8988T (cell line): ENCODE measurements around the gene MAD2L1.

ENCODE experiments used
- DNase-seq: peaks from one replicate; pipeline ENCODE4 v3.0.0; 2011

MAD2L1 gene

DNA sequence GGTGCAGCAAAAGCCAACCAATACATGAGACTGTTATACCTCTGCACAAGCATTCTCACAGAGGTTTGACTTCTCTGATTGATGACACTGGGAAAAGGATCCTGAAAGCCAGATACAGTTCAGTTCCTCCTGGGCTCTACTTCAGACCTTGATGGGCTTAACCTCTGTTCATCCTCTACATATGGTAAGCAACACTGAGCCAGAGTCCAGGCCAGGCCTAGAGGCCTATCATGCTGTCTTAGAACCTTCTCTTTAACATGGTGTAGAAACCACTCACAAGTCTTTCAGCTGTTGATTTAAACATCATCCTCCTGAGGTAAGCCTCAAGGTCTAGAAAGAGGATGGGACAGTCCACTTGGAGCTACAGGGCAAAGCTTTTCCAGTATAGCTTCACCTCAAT lies 9.2 kb downstream of the MAD2L1 start:
- DNase-seq, result no peak

DNA sequence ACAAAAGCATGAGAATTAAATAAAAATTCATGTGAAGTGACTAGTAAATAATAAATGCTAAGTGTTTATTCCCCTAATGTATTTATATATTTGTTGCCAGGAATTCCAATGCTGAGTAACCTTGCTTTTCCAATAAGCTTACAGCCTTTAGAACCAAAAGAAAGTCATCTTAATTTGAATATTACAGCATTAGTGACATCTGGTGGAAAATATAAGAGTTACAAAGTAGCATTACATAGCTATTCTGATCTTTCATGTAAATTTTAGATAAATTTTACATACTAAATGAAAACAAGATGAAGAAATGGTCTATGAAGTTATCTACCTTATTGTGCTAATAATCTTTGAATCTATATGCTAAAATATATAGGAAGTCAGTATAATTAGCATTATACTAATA lies 10.4 kb downstream of the MAD2L1 start:
- DNase-seq, result no peak

DNA sequence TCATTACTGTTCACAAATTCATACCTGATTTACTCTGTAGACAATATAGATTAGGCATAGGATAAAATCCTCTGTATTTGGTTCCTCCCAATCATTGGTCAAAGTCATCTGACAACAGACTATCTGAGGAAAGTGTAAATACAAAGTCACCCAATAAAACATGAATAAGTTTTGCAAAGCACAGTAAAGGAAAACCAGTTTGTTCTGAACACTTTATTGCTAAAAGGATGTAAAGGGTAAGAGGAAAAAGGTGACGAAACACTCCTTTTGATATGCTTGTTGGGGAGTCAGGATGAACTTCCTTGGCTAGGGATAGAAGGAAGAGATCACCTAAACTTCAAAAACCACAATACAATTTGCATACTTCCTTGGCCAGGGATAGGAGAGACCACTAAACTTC lies 10.9 kb downstream of the MAD2L1 start:
- DNase-seq, result no peak

DNA sequence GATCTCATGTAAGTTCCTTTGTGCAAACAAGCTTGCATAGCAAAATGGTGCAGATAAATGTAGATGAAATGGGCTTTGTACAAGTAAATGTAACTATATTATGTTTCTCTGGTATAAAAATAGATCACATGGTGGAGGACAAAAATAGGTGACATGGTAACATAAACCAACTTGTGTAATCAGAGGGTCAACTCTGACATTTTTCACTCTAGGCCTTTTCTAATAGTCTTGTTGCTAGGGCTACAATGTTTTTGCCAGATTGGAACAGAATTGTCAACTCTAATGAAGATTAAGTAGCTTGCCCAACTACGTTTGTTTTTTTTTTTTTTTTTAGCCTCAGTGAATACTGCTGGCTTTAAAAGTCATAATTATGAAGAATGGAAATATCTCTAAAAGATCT lies 11.5 kb downstream of the MAD2L1 start:
- no peak for DNase-seq

DNA sequence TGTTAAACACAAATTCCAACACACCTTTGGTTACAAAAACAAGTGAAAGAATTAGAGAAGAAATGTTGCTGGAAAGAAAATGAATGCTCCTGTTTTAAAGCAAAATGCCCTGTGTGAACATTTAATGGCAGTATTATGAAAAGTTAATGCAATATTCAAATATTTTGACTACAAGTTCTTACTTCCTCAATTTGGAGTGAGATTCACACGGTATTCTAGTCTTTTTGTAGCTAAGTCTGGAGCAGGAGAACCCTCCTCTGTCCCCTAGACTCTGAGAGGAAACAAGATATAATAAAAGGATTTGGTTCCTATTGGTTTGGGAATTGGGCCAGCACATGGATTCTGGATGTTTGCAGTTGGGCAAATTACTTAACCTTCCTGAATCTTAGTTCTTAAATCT lies 12.7 kb downstream of the MAD2L1 start:
- DNase-seq, result no peak

DNA sequence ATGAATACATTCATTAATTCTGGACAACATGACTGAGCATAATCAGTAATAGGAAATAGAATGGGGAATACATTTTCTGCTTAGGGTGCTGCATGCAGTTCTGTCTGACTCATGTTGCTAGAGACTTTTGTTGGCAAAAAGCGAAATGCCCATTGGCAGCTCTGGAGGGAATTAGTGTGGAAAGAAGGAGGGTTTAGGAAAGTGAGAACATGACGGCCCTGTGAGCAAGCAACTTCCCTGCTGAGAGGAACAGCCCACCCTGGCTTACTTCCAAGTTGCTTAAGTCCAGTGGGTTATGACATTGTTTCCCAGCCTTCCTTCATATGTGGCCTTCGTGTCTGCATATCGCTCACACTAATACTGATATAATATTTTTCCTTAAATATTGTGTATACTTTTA lies 13.8 kb downstream of the MAD2L1 start:
- no peak for DNase-seq

DNA sequence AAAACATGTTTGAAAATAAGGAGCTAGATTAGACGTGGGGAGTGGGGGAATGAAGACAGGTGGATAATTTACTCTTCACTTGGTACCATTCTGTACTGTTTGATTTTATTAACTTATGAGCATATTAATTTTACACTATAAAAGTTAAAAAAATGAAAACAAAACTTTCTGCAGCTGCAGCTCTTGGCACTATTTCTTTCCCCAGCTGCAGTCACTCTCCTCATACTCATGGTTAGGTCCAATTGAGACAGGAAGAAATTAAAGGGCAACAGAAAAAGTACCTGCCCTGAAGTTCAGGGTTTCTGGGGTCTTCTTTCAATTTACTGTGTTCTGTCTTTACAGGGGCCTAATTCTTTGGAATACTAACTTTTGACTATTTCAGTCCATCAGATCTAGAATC lies 15.4 kb downstream of the MAD2L1 start:
- no peak for DNase-seq

DNA sequence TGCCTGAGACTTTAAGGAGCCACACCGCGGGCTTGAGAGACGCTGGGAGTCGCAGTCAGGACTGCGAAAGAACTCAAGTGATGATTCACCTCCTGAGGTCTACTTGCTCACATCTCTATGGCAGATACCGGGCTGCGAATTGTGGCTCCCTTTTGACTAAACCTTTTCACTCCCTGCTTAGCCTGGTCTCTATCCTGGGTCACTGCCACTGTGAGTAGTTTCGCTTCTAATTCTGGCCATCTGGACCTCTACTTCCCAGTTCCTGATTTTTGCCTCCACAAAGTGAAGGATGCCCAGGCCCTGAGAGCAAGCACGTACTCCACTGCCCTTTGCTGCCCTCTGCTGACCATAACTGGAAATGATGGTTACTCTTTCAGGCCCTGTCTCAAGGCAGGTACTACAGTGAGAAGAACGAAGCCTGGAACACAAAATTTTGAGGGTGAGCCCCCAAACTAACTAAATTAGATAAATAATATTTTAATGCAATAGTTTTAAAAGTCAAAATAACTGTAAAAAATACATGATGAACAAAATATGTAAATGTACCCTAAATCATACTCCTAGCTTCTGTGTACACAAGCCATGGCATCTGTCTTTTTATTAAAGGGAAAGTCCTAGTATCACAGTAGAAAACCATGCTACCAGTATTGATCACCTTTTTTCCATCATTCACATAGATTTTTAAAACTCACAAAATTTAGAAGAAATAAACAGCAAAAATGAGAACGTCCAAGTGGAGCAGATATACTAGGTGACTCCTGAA lies 16.7 kb downstream of the MAD2L1 start:
- no peak for DNase-seq

DNA sequence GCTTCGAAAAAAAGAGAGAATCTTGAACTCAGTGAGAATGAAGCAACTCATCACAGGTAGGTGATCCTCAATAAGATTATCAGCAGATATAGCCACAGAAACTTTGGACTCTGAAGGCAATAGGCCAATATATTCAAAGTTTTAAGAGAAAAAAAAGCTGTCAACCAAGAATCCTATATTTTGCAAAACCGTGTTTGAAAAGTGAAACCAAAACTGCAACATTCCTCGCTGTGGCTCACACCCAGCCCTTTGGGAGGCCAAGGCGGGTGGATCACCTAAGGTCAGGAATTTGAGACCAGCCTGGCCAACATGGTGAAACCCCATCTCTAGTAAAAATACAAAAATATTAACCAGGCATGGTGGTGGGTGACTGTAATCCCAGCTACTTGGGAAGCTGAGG lies 22.8 kb downstream of the MAD2L1 start:
- DNase-seq, result no peak

DNA sequence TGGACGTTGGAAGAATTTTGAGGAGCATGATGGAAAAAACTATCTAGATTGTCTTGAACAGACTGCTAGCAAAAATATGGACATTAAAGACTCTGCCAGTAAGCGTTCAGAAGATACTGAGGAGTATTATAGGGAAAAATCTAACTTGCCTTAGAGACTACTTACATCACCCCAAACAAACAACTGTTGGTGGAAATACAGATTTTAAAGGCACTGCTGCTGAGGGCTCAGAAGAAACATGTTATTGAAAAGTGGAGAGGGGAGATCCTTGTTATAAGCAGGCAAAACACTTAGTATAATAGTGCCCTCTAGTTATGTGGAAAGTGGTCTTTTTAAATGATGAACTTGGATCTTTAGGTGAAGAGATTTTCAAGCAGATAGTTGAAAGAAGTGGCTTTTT lies 29.2 kb downstream of the MAD2L1 start:
- DNase-seq, result no peak

DNA sequence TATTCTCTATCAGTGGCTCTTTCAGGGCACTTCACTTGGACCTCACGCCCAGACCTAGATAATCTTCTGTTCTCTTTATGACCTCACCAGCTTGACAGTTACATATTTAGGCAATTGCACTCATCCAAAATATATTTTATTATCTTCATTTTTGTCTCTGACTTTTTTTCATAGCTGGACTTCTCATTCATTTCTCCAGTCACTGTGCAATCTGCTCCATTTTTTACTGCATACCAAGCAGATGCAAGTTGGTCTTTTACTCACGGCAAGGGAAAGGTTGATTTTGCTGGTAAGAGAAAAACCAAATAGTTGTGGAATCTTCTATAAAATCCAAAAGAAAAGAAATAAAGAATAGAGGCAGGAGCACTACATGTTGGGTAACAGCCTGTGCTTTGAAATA lies 31.7 kb downstream of the MAD2L1 start:
- no peak for DNase-seq

DNA sequence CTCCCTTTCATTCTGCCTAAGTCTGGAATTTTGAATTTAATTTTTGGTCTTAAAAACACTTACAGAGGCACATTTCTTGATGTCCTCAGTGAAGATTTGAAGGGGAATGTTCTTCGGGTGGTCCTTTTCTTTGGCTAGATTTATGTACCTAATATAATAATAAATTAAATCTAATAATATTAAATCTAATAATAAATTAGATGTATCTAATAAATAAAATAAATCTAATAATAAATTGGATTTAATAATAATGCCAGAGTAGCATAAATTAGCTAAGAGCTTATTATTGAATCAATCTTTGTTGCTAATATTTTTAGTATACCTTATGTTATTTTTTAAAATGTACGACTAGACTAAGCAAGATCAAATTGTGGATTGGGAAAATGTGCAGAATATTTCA lies 39.8 kb downstream of the MAD2L1 start:
- no peak for DNase-seq

DNA sequence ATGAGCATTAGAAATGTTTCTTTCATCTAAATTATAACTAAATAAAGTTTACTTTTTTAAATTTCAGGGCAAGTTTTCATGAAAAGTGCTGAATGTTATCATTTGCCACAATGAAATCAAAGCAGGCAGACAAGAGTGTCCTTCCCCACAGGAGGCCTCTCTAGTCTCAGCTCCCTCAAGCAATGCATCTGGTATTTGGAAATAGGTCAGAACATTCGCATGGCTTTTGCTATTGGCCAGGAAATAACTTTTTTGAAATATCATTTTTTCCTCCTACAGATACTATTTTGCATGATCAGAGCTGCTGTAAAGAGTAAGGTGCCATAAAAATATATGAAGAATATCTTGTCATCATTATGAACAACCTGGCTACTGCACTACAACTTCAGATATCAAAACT lies 41.1 kb downstream of the MAD2L1 start:
- no peak for DNase-seq

DNA sequence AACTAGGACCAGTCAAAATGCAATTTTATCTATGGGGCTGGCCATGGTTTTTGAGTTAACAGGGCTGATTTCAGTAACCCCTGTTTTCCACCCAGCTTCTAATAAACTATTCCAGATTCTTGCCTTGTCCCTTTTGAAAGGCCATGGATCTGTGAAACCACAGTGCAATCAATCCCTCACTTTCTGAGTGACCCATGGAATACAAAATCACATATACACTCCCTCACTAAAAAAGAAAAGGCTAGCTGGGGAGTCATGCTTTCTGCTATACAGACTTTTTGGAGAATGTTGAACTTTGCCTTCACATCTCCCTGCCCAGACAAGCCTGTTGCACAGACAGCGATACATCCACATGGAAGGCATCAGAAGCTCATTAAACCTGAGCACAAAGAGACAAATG lies 47.9 kb downstream of the MAD2L1 start:
- DNase-seq, result no peak

DNA sequence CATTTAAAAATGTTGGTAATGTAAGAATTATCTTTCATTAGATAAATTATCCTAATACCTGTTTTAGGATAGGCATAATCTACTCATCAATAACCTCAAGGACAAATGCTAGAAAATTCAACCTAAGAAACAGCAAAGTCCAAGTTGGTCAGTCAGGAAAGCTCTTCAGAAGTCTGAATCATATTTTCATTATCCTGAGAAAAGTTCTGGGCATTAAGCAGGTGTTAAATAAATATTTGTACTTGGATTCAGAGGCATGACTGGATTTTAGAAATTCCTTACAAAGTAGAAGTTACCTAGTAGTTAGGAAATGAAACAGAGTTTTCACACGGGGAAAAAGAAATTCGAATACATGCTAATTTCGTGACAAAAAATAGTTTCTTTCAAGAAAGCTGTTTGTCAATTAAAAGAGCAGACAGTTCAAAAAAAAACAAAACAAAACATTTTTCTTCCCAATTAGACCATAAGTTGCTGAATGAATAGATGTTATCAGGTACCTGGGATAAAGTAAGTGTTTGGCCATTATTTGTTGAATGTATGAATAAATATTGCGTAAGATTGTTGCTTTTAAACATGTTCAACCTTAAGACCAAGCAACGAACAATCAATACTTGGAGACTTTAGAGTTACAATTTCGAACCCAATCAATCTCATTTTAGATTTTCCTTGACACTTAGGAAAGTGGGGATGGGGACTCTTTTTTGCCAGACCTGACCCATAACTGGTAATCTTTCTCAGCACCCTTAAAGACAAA lies 48.5 kb downstream of the MAD2L1 start:
- DNase-seq, result no peak

DNA sequence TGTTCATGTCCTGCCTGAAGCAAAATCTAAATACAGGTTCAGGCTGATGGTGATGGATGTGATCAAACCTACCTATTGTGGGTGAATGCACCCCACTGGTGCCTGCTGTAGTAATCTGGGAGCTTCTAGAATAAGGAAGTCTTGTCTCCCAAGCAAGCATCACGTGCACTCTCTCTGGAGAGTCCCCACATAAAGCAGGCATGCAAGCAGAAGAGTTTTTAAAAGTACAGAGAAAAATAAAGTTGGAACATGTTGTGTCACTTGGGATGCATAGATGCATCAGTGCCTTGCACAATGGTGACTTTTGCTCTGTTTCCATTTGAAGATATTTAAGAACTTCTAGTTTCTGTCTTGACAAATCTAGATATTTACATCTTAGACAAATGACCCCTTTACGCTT lies 54.9 kb downstream of the MAD2L1 start:
- no peak for DNase-seq

DNA sequence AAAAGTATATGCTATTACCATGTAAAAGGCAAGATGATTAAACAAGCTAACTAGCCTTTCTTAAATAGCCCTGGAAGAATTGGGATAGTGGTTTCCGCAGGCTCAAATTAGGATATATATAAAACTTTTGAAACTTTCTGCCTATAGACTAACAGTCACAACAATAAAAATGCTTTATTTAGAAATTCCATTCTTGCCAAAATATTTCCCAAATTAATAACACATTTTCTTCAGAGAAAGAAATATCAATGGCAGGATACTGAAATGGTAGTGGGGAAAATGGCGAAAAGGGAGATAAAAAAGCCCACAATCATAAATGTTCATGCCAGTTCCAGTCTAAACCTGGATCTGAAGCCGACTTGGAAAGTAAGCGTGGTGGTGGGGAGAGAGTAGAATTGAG lies 56.0 kb downstream of the MAD2L1 start:
- no peak for DNase-seq

DNA sequence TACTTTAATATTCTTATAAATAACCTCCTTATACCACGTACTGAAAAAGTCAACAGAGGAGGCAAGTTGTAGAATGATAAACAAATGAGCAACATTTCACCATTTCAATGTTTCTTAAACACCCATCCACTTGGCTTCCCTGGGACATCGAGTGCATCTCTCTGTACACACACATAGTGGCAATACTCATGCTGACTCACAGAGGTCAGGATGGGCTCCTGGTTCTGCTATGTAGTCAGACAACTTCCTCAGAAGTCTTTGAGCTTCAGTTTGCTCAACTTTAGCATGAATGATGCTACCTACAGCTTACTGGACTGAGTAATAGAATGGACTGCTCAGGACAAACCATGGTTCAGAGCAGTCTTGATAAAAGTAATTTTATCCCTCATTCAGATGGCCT lies 56.9 kb downstream of the MAD2L1 start:
- DNase-seq, result no peak

DNA sequence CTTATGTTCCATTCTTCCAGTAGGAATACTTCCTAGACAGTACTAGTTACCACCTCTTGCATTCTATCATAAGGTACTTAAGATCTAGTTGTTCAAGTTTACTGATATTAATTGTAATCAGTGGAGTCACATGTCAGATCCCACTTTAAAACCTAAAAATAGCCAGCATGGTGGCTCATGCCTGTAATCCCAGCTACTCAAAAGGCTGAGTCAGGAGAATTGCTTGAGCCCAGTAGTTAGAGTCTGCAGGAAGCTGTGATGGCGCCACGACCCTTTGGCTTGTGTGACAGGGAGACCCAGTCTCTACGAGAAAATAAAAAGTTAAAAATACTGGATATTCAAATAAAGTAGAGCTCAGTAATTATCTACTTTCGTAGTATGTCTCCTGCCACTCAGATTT lies 57.7 kb downstream of the MAD2L1 start:
- DNase-seq, result no peak

DNA sequence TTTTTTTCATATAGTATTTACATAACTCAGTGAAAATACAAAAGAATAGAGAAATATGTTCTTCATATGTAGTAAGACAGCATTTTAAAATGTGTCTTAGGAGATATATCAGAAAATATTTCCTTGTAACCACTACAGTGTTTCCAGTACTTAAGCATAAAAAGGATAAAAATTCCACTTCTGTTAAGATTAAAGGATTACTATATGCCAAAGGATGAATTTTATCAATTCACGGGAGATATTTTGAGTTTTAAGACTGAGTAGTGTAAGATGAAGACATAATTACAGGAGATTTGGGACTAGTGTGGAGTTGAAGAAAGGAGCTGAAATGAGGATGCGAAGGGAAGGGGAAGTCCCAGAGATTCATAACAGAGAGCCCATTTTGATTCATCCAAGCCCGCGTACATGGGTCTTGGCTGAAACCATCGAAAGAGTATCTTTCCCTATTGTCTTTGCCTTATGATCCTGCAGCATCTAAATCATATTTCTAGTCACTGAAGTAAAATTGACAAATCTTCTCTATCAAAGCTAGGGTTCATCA lies 58.7 kb downstream of the MAD2L1 start:
- DNase-seq, result no peak

DNA sequence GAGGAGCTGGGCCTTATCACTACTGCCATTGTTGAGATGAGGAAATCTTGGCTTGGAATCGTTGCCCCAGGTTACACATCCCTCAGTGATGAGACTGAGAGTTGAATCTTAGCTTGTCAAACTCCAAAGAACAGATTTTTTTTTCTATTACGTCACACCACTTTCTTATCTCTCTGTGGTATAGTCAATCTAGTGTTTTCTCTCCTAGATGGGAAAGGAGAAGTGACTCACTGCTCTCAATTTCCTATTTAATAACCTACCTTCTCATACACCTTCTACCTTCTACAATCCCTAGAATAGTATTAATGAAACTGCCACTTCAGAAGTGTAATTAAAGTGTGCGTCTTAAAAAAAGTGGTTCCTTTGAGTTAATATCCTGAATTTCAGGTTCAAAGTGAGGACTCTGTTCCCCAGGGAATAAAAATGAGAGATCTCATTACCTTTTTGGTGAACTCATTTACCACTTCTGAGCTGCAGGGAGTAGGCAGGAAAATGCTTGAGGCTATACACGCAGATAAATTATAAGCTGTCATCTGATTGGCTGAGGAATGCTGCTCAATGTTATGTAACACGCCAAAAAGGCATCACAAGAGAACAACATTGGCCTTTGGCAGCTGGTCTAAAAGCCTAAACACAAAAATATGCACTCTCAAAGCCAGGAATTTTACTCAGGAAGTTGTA lies 59.3 kb downstream of the MAD2L1 start:
- no peak for DNase-seq
